IPS DF 19.7 (cell line): ENCODE measurements around the gene IGFBP2.
A peak's percentile ranks its signal among the peaks of the same experiment; 100 is the strongest.

ENCODE experiments used
- DNase-seq: peaks from one replicate; pipeline ENCODE4 v3.0.0-alpha.2; 2013; ENCODE audit warnings: low read depth, low spot score

The IGFBP2 gene

GRCh38 chr2:216661639-216662375, 28.6 kb downstream of the IGFBP2 start:
- no peak for DNase-seq

- no peak for DNase-seq
Observed at GRCh38 chr2:216663106-216663505, 29.9 kb downstream of the IGFBP2 start.

GRCh38 chr2:216663846-216664245, 30.6 kb downstream of the IGFBP2 start:
- DNase-seq = no peak

DNA sequence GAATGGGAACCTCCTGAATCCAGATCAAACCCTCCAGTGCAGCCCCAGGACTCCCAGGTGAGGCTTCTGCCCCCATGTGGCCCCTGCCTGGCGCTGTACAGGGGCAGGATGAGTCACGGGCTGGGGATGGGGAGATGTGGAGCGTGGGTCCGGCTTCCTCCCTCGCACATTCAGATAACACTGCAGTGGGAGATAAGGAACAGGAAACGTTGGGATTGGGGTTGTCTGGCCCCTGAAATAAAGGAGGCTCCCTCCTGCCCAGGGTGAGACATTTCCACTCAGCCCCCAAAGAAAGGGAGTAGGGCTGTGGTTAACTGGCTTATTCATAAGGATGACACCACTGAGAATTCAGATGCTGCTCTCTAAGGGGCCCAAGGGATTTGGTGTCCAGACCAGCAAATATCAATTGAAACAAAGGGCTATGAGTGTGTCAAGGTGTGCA, 31.4 kb downstream of the IGFBP2 start:
- no peak for DNase-seq

- DNase-seq = no peak
Observed at GRCh38 chr2:216665242-216665641, 32.0 kb downstream of the IGFBP2 start.

GRCh38 chr2:216665717-216666116, 32.5 kb downstream of the IGFBP2 start:
- DNase-seq = peak; percentile 64

DNA sequence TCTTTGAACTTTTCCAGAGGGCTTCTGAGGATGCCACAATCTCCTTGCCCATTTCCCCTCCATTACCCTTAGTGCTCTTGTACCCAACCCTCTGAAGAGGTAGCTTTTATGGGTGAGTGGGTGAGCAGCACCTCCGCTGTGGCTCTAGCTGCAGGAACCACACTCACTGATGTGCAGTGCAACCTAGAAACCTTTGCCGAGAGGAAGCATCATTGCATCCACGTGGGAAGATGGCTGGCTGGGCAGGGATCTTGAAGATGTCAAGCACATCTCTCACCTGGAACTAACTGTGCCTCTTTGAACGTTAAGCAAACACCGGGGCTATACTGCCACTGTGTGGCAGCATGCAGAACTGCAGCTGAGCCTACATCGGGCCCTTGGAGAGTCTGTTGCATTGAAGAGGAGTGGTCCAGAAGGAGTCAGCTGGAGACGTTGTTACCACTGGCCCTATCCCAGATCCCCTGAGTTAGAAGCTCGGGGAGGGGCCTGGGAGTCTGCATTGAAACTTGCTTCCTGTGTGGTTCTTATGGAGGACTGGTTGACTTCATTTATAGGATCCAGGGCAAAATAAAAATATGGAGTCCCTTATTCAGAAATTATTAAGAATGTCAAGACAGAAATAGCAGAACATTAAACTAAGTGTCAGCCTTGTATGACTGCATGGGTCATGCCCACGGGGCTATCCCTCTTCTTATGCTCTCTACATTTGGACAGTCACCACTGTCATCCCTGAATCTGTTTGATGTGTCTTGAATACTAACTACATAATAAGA, 33.4 kb downstream of the IGFBP2 start:
- no peak for DNase-seq

- no peak for DNase-seq
Observed at GRCh38 chr2:216670266-216671080, 37.3 kb downstream of the IGFBP2 start.

DNA sequence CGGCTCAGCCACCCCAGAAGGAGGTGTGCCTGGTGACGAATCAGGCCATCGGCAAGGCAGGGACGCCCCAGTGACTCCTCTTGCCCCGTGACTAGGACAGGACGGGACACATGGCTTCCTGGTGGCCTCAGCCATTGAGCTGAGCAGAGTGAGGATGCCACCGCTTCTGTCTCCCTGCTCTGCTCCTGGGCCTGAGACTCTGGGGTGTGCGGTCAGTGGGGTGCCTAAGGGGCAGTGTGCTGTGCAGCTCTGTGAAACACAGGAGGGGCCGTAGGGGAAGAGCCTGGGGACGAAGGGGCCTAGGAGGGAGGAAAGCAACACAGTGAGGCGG, 37.8 kb downstream of the IGFBP2 start:
- DNase-seq = no peak

GRCh38 chr2:216671791-216672343, 38.6 kb downstream of the IGFBP2 start:
- DNase-seq = no peak

DNA sequence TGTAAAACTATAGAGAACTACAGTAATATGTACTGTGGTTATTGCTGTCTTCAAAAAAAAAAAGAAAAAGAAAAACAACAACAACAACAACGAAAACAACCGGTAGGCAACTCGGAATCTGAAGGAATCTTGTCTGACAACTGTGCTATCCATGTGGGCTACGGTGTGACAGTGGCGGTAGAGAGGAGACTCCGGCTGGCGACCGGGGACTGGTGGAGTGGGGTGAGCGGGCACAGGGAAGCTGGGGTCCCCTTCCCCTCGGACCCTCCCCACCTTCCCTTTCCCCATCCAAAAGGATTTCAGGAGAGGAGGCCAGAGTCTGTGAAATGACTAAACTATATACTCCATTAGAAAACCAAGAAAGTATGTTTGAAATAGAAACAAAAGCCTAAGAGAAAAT, 39.2 kb downstream of the IGFBP2 start:
- DNase-seq = no peak

DNA sequence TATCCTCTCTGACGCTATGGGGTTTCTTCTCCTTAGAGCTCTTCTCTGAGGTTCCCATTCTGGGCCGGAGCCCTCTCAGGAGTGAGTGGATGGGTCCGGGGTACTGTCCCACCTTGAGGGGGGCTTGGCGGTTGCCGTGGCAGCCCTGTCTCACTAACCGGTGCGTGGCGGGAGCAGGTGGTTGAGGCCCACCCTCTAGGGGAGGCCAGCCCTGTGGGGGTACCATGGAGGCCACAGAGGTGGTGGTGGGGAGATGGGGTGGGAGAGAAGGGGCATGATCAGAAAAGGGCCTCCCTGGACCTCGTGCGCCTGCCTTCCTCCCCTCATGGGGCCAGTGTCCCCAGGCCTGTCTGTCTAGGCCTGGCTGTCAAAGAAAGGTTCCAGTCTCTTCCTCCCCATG, 39.8 kb downstream of the IGFBP2 start:
- DNase-seq = no peak

DNA sequence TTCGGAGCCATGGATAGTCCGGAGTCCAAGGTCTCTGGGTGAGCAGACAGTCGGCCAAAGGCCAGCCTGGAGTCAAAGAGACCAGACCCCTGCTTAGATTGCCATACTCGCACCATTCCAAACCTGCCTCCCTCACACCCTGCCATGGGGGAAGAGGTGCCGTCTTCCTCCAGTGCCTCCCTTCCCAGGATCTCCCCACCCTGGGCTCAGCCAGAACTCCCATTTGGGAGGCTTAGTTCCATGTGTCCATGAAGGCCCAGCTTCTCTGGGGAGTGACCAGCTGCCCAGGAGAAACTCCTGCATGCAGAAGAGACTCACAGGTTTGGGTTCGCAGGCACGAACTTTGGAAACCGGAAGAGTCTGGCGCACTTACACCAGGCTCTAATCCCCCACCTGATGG, 40.4 kb downstream of the IGFBP2 start:
- DNase-seq = no peak

- DNase-seq = no peak
Observed at GRCh38 chr2:216674376-216674775, 41.2 kb downstream of the IGFBP2 start.

DNA sequence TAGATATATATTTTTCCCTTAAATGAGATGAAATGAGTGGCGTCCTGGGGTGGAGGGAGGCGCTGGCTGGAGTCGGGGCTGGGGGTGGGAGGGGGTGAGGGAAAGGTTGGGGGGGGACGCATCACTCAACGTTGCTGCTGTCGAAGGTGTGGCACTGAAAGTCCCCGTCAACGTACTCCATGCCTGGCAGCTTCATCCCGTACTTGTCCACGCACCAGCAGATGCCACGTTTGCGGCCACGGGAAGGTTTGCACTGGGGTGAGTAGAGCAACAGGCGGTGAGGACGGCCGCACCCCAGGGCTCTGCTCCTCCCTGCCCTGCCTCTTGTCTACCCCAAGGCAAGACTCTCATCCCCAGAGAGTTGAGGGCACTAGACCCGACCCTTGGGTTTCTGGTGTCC, 43.4 kb downstream of the IGFBP2 start:
- DNase-seq = no peak

- DNase-seq = no peak
Observed at GRCh38 chr2:216677439-216678097, 44.3 kb downstream of the IGFBP2 start.

GRCh38 chr2:216678098-216678465, 44.9 kb downstream of the IGFBP2 start:
- no peak for DNase-seq

- no peak for DNase-seq
Observed at GRCh38 chr2:216678813-216679657, 45.8 kb downstream of the IGFBP2 start.

- no peak for DNase-seq
Observed at GRCh38 chr2:216679658-216680024, 46.4 kb downstream of the IGFBP2 start.

DNA sequence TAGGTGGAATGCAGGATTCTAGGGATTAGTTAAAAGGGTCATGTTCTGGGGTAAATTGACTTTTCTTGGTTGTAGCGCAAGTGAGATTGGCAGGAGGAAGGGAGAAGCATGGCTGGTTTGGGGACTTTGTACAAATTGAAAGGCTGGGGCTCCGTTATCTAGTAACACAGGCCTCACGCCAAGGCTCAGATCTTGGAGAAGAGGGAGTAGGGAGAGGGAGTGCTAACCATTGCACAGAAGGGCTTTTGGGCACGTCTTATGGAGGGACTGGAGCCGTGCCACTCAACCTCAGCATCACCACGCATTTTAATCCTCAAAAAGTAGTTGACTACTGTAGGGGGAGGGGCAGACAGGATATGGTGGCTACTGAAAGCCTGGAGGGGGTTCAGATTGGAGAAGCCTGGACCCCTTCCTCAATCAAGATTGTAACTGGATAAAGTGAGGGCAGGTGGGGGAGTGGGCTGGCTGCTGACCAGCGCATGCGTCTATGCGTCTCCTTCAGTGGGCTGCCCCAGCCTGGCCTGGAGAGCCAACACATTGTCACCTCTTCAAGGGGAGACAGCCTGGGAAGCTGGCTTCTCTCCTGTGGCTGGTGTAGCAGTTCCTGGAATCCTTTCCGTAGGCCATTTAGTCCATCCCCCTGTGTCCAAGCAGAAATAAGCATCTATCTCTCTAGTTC, 47.9 kb downstream of the IGFBP2 start:
- no peak for DNase-seq
